Activated CD4-positive, alpha-beta T cell treated with anti-CD3 and anti-CD28 coated beads, Interleukin-2, amount 50 U/mL, for 48 hours (primary cell): Measurements from ENCODE around the gene PIF1.
"Not testable (repeated sequence)": the region's sequence is repeated elsewhere in the genome, so short reads cannot be mapped to it uniquely, and the experiment has no call there.

Source experiments
- DNase-seq, 2 experiments: peaks; one replicate each; pipeline ENCODE4 v3.0.0-alpha.2; 2020

PIF1 gene

DNA sequence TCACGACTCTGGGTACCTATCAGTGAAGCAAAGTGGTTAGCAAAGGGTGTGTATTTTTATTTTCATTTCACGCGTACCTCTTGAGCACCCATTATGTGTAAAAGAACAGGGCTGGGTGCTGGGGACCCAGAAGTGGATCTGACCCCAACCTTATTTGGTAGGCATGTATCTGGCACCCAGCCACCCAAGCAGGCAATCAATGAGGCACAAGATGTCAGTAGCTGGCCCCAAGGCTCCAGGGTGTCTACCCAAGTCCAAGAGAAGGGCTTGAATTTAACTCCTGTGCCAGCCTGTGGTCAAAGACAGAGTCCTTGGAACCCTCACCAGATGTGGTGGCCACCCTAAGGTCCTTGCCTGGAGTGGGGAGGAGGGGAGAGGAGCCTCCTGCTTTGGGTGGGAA is 22.0 kb upstream of the PIF1 start:
- DNase-seq: no peak

GRCh38 chr15:64847016-64847415 is 21.6 kb upstream of the PIF1 start:
- DNase-seq: no peak

- no peak for DNase-seq
Observed at GRCh38 chr15:64845831-64846595, 20.6 kb upstream of the PIF1 start.

DNA sequence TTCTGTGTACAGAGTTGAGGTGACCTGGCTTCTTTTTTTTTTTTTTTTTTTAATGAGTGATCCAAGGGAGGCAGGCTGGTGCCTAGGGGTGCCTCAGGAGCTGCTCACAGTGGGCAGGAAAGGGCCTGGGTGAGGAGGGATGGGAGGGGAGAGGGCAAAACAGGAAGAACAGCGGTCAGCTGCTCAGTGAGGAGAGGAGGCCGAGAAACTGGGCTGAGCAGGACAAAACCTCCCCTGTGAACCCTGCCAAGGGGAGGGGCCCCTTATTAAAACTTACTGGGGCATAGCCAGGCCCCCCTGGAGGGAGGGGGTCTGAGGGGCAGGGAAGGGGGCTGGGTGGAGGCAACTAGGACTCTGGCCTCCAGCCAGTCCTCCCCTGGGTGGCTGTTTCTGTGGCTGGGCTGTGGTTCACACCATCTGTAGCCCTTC is 19.8 kb upstream of the PIF1 start:
- no peak for DNase-seq

DNA sequence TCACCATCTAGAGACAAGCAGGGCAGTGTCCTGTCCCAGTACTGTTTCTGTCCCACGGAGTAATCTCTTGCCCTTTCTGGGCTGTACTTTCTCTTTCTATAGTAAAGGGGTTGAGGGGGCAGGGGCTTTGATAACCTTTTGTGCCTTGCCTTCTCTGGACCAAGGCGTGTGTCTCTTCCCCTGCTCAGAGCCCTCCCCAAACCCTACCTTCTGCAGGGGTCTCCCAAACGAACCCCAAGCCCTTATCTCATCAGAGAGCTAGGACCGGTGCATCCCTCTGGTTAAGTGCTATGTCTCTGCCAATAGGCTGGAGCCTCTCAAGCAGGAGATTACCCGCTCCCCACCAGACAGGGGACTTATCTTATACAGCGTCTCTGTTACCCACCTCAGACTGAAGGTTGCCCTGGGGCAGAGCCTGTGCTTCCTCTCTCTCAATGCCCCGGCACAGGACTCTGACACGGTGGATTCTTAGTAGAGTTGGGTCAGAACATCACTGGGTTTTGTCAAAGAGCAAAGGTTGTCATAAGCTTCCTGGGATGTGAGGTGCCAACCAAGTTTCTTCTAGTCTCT is 19.2 kb upstream of the PIF1 start:
- DNase-seq: no peak

DNA sequence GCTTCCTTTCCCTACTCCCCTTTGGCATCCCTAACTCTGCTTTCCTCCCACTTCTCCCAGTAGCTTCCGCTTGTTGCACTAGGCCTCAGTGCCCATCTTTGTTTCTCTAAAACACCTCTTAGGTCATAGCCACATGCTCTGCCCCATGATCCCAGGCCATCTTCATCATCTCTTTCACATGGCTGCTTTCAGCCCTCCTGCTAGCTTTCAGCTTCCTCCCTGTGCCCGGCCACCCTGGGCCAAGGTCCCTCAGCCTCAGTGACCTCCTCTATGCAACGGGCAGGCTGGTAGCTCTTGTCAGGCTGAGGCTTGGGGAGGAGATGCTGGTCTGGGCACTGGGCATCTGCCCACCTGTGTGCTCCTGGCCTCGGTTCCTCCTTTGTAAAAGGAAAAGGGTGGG is 18.5 kb upstream of the PIF1 start:
- DNase-seq: no peak

DNA sequence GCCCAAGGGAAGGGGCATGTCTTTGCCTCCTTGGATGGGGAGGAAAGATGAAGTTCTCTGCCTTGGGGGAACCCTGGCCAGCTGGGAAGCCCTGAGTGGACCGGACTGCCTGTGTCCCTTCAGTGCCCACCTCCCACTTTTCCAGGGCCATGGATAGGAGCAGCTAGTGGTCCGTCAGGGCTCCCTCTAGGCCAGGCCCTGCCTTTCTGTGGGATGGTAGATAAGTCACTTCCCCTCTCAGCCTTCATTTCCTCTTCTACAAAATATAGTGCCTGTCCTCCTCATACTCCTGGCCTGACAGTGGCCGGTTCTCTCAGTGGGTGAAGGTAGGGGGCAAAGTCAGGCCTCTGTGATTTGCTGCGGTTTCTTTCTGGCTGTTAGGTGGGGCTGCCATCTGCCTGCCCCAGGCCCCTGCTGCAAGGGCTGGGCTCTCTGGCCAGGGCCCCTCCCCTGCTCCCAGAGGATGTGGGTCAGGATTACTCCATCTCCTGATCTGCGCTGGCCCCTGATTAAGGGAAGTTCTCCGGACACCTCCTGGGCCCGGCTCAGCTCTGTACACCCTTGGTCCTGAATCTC is 17.6 kb upstream of the PIF1 start:
- DNase-seq: peak in 1 of 2 experiments; percentile 33

DNA sequence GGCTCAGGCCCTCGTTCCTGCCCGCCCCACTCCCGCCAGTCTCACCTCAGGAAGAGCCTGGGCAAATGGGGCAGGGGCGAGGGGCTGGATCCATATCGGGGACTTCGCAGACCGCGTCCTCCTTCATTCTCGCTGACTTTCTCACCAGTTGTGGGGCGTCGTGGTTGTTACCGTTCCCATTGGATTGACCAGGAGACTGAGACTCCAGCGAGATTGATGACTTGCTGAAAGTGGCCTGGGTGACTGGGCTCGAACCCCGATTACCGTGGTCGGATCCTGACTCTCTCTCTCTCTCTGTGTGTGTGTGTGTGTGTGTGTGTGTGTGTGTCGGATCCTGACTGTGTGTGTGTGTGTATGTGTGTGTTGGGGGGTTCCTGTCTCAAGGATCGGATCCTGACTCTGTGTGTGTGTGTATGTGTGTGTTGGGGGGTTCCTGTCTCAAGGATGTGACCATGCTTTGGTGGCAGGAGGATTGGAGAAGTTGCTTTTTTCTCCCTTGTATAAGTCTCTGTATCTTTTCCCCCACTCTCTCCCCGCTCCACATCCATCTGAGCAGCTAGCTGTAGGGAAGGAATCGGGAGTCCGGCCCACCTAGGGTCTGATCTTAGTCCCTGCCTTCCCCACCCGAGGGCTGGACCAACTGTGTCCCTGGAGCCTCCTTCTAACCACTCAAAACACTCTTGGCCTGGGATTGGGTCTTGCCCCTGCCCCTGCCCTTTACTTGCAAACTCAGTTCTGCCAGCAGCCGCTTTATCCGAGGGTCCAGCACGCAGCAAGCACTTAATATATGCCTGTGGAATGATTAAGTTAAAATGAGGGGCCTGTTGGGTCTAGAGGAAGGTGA is 16.9 kb upstream of the PIF1 start:
- DNase-seq: peak; percentile 31 to 42

DNA sequence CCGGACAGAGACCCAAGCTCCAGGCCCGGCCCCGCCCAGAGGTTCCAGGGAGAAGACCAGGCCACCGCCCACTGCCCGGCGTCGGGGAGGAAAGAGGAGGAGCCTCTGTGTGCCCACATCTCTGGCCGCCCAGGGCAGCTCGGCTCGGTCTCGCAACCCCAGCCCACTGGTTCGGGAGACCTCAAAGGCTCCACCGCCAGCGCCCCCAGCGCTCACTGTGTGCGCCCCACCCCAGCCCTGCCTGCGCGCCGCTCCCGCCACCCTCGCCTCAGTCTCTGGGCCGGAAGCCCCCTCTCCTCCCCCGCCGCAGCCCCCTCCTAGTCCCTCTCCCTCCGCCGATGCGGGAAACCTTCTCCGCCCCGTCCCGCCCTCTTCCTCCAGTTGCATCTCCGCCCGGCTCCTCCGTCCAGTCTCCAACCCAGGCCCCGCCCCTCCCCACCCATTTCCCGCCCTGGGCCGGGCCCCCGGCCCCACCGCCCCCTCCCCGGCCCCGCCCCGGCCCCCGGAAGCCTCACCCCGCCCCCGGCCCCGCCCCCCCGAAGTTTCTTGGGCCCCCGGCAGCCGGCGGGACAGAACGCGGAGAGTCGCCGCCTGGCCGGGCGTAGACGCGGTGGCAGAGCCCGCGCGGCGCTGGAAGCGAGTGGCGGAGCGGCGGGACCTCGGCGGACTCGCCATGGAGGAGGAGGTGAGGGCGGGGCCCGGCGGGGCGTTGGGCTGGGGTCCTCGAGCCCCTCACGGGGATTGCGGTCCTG is 16.1 kb upstream of the PIF1 start, which contains the start of gene PLEKHO2:
Gene PLEKHO2 (plus strand): TSS at position 572 of the 752 bp plus-strand sequence. CDS start 102 bp downstream, at position 674.
- DNase-seq: peak; percentile 92 to 93

- DNase-seq: no peak
Observed at GRCh38 chr15:64841060-64841343, 15.6 kb upstream of the PIF1 start.

DNA sequence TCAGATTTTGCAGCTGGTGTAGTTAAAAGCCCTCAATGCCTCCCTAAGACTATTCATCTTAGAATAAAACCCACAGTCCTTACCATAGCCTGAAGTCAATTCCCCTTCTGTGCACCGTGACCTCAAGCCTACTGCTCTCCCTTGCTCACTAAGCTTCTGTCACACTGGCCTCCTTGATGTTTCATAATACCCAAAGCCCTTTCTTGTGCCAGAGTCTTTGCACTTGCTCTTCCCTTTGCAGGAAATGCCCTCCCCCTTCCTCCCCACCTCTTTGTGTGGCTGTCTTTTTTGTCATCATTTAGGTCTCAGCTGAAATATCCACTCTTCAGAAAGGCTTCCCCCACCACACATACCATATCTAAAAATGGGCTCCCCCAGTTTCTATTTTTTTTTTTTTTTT is 12.1 kb upstream of the PIF1 start:
- DNase-seq: no peak

DNA sequence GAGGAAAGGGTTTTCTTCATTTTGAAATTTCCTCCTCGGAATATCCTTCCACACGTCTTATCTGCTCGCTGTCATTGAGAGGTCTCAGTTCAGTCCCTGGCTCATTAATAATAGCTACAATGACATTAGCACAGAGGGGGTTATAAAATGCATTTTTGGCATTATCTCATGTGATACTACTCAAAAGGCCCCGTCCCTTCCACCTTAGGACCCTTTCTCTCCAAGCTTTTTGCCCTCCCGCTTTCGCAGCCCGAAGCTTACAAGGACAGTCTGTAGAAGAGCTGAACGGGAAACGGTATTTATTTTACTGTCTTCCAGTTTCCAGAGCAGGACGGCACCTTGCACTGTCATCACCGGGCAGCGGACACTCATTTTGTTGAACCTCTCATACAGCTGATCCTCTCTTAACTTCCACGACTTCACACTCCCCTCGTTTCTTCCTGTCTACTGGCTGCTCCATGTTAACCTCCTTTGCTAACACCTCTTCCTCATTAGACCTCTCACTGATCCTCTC is 10.6 kb upstream of the PIF1 start:
- DNase-seq: no peak

DNA sequence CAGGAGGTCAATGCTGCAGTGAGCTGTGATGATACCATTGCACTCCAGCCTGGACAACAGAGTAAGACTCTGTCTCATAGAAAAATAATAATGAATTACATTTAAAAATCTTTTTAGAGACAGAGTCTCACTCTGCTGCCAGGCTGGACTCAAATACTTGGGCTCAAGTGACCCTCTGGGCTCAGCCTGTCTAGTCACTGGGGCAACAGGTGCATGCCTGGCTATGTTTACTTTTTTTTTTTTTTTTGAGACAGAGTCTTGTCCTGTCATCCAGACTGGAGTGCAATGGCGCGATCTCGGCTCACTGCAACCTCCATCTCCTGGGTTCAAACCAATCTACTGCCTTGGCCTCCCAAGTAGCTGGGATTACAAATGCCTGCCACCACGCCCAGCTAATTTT is 8.2 kb upstream of the PIF1 start:
- no peak for DNase-seq

GRCh38 chr15:64828985-64829384 is 3.5 kb upstream of the PIF1 start:
- no peak for DNase-seq

- DNase-seq: peak in 1 of 2 experiments; percentile 25
Observed at GRCh38 chr15:64824929-64825430, 467 bp downstream of the PIF1 start.

DNA sequence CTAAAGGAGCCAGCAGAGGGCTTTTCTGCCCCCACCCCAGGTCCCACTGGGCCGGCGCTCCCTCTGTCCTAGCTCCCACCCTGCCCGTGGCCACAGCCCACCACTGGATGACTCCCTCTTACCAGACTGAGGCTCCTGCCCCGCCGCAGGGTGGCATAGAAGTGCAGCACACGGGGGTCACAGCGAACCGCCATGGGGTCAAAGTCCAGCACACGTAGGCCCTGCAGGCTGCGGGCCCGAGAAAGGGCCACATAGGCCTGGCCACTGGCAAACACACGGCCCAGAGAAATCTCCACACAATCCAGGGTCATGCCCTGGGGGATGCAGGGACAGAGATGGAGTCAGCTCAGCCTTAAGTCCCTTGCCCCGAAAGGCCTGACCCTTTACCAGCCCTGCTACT is 9.0 kb downstream of the PIF1 start:
- no peak for DNase-seq

DNA sequence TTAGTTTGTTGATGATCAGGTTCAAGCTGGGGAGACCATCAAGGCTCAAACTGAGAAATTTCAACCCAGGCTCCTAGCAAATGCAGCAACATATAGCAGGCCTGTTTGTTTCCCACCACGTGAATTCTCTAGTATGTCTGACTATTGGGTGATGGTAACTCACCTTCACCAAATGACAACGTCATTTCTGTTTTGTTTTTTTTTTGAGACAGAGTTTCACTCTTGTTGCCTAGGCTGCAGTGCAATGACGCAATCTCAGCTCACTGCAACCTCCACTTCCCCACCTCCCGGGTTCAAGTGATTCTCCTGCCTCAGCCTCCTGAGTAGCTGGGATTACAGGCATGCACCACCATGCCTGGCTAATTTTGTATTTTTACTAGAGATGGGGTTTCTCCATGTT is 10.5 kb downstream of the PIF1 start:
- DNase-seq: not testable (repeated sequence)

GRCh38 chr15:64814283-64814682 is 11.2 kb downstream of the PIF1 start:
- not testable (repeated sequence) for DNase-seq

- DNase-seq: no peak
Observed at GRCh38 chr15:64813075-64813474, 12.4 kb downstream of the PIF1 start.

DNA sequence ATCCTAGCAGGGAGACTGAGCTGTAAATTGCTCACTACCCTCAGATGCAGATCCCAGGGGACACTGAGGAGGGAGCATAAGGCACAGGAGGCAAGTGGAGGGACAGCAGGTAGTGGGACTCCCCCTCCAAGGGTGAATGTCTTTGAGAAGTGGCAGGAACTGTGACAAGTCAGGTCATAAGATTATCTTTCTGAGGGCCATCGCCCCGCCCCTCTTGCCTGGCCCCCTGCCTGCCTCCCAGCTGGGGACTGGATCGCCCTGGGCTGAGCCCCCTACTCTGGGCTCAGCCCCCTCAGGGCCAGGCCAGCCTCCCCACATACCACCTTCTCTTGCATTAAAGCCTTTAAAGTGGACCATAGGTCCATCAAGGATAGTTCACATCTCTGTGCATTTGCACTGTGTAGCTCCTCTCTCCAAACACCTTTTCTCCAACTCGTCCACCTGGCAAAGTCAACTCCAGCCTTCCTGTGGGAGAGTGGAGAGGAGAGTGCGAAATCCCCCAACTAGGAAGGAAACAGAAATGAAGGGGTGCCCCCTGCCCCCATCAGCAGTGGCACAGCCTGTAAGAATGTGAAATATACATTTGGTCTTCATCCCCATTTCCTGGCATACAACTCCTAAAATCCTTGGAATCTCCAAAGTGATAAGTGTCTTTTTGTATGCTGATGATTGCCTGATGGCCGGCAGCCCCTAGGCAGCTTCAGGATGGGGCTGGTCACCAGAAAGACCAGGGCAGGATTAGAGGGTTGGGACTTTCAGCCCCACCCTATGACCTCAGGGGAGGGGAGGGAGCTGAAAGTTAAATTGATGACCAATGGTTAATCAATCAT is 14.7 kb downstream of the PIF1 start:
- no peak for DNase-seq
